HepG2 (cell line): Measurements from ENCODE around the gene AMZ1. TPM values are rescaled to one million over a fixed set of nuclear protein-coding genes. Genes with fewer than 3 reads are reported as not detected.
A peak's percentile ranks its signal among the peaks of the same experiment; 100 is the strongest.

Experiments used
- ARHGAP35 ChIP-seq: sonication (generic); formaldehyde crosslinking; IDR thresholded peaks from 2 replicates; pipeline ENCODE4 v1.9.0; 2022; ENCODE audit warnings: mild to moderate bottlenecking, inconsistent platforms, moderate library complexity, missing genetic modification reagents, borderline replicate concordance
- BHLHE40 ChIP-seq: IDR thresholded peaks from 2 replicates; pipeline ENCODE4 v1.6.1; 2011; ENCODE audit warnings: low read length, improper control_type of control experiment
- BORCS8-MEF2B ChIP-seq: sonication (generic); formaldehyde crosslinking; IDR thresholded peaks from 2 replicates; pipeline ENCODE4 v1.8.0; 2022; ENCODE audit warnings: mild to moderate bottlenecking, missing genetic modification reagents
- CBX5 ChIP-seq: sonication (generic); formaldehyde crosslinking; IDR thresholded peaks from 2 replicates; pipeline ENCODE4 v1.4.0; 2020; ENCODE audit warnings: missing genetic modification reagents, borderline replicate concordance
- CENPT ChIP-seq: sonication (generic); formaldehyde crosslinking; IDR thresholded peaks from 2 replicates; pipeline ENCODE4 v1.8.0; 2022; ENCODE audit warnings: low read depth, mild to moderate bottlenecking, moderate library complexity, missing genetic modification reagents
- HNF4A ChIP-seq: sonication (generic); formaldehyde crosslinking; IDR thresholded peaks from 2 replicates; pipeline ENCODE4 v1.4.0; 2020; ENCODE audit warnings: missing genetic modification reagents
- KAT8 ChIP-seq: IDR thresholded peaks from 2 replicates; pipeline ENCODE4 v1.6.1; 2016; ENCODE audit warnings: missing genetic modification reagents, missing compliant biosample characterization
- KLF6 ChIP-seq: IDR thresholded peaks from 2 replicates; pipeline ENCODE4 v1.8.0; 2016; ENCODE audit warnings: missing biosample characterization, missing genetic modification reagents
- LCORL ChIP-seq, 2 experiments: fragments of 450-650 bp in 1 of 2; sonication (generic) in 1 of 2; formaldehyde crosslinking in 1 of 2; IDR thresholded peaks; 2 replicates each; pipeline versions ENCODE4 v1.5.0 to v1.6.1; 2017 to 2020; ENCODE audit warnings: antibody characterized with exemption in 1 of 2, missing genetic modification reagents in 1 of 2
- MXD4 ChIP-seq: IDR thresholded peaks from 2 replicates; pipeline ENCODE4 v1.6.1; 2016; ENCODE audit warnings: mild to moderate bottlenecking, missing biosample characterization, missing genetic modification reagents
- NR2F6 ChIP-seq, 2 experiments: IDR thresholded peaks; 2 replicates each; pipeline ENCODE4 v1.6.1; 2016; ENCODE audit warnings: antibody characterized with exemption in 1 of 2, mild to moderate bottlenecking in 1 of 2
- SMC3 ChIP-seq: IDR thresholded peaks from 2 replicates; pipeline ENCODE4 v1.6.1; 2011; ENCODE audit warnings: low read length, improper control_type of control experiment
- SP1 ChIP-seq, 2 experiments: fragments of 450-650 bp in 1 of 2; sonication (generic) in 1 of 2; formaldehyde crosslinking in 1 of 2; IDR thresholded peaks; 2 replicates each; pipeline versions ENCODE4 v1.4.0 to v1.6.1; 2016 to 2020; ENCODE audit warnings: missing genetic modification reagents in 1 of 2
- SPEN ChIP-seq: sonication (generic); formaldehyde crosslinking; IDR thresholded peaks from 2 replicates; pipeline ENCODE4 v1.5.1; 2020; ENCODE audit warnings: low read depth, mild to moderate bottlenecking, missing genetic modification reagents
- ZNF460 ChIP-seq: sonication (generic); formaldehyde crosslinking; IDR thresholded peaks from 2 replicates; pipeline ENCODE4 v1.5.1; 2020; ENCODE audit warnings: missing genetic modification reagents, mild to moderate bottlenecking, borderline replicate concordance
- ZNF558 ChIP-seq: sonication (generic); formaldehyde crosslinking; IDR thresholded peaks from 2 replicates; pipeline ENCODE4 v1.9.0; 2022; ENCODE audit warnings: mild to moderate bottlenecking, missing genetic modification reagents, borderline replicate concordance
- ZNF678 ChIP-seq: sonication (generic); formaldehyde crosslinking; IDR thresholded peaks from 2 replicates; pipeline ENCODE4 v1.4.0; 2020; ENCODE audit warnings: mild to moderate bottlenecking, missing genetic modification reagents
- ZUFSP ChIP-seq: sonication (generic); formaldehyde crosslinking; IDR thresholded peaks from 2 replicates; pipeline ENCODE4 v1.9.0; 2021; ENCODE audit warnings: missing genetic modification reagents, mild to moderate bottlenecking, borderline replicate concordance
- polyA plus RNA-seq, 8 experiments: library from polyadenylated mRNA; depleted of rRNA in 3 of 8; stranded (reverse) in 7 of 8; unstranded in 1 of 8; fragments of >200 nt; fragmentation: Illumina TruSeq in 4 of 8; extraction: Trizol in 4 of 8; gene quantifications; 2 replicates each; pipeline versions ENCODE4 v1.2.1 to v1.2.3, GENCODE V29; 2011 to 2016; ENCODE audit warnings: low read depth in 4 of 8, missing spikeins in 1 of 8, mixed read lengths in 1 of 8; ENCODE audit not compliant: insufficient read depth in 1 of 8
- total RNA-seq, 5 experiments: library from RNA; depleted of rRNA; stranded (reverse); fragments of >200 nt; fragmentation: Illumina TruSeq; extraction: Trizol; gene quantifications; 2 replicates each; pipeline ENCODE4 v1.2.3, GENCODE V29; 2016; ENCODE audit warnings: low read depth in 1 of 5
- TF ChIP-seq, protein P1 (sequence below): sonication (generic); formaldehyde crosslinking; IDR thresholded peaks from 2 replicates; pipeline ENCODE4 v1.5.1; 2020; ENCODE audit warnings: missing genetic modification reagents, mild to moderate bottlenecking, borderline replicate concordance
- TF ChIP-seq, protein P2 (sequence below): sonication (generic); formaldehyde crosslinking; conservative IDR thresholded peaks from 2 replicates; pipeline ENCODE4 v1.8.0; 2022; ENCODE audit warnings: mild to moderate bottlenecking, moderate library complexity, missing genetic modification reagents
- TF ChIP-seq, protein P3 (sequence below): sonication (generic); formaldehyde crosslinking; IDR thresholded peaks from 2 replicates; pipeline ENCODE4 v1.4.0; 2020; ENCODE audit warnings: mild to moderate bottlenecking, low read depth, missing genetic modification reagents

The AMZ1 gene
- total and polyA plus RNA-seq, 2 of the 13 experiments (the other 11 are each of a cell fraction or from before 2014, with no cell fraction given) = 0.03 TPM; not detected in 1

DNA sequence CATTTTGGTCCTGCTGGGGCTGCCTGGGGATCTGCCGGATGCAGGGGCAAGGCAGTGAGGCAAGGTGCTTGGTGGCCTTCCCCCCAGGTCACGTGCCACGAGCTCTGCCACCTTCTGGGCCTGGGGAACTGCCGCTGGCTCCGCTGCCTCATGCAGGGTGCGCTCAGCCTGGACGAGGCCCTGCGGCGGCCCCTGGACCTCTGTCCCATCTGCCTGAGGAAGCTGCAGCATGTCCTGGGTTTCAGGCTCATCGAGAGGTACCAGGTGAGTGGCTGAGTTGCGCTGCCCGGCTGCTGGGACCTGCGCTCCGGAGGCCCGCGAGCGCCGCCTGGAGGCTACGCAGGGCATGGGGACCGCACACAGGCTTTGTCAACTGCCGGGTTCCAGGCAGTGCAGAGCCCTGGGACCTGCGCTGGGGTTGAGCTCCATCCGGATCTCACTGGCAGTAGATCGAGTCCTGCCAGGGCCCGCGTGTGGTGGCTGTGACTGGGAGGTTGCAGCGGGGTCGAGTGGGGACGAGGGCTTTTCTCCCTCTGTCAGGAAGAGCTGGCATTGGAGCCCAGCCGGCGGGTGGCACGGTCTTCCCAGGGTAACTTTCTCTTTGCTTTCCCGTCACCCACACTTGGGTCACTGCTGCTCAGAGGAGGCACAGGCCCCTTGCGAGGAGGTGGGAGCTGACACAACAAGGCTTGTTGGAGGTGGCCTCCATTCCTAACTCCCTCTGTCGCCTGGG is 21.7 kb downstream of the AMZ1 start (continued):
- TF ChIP-seq SPEN (CRISPR knock-in tag) (0 out of 2 replicates have a peak, but pooled peaks have one; percentile 30), KLF6 (CRISPR knock-in tag) (no peak), LCORL (IDR thresholded peaks at IDR 0.05) (no peak), LCORL (CRISPR knock-in tag; IDR thresholded peaks at IDR 0.05) (peak; percentile 42; the same call in 1 of the 2 replicates), BHLHE40 (peak; percentile 83), ZNF558 (0 out of 2 replicates have a peak, but pooled peaks have one; percentile 29), MXD4 (0 out of 2 replicates have a peak, but pooled peaks have one; percentile 68), ZNF460 (no peak), SMC3 (peak; percentile 45; the same call in 1 of the 2 replicates), ZUFSP (CRISPR knock-in tag) (no peak), NR2F6 (IDR thresholded peaks at IDR 0.05) (no peak), NR2F6 (CRISPR knock-in tag; IDR thresholded peaks at IDR 0.05) (peak; percentile 41; the same call in 1 of the 2 replicates), BORCS8-MEF2B (peak; percentile 40; the same call in 1 of the 2 replicates), ZNF678 (CRISPR knock-in tag) (no peak), CENPT (CRISPR knock-in tag) (no peak), ARHGAP35 (no peak), SP1 (IDR thresholded peaks at IDR 0.05) (no peak), SP1 (CRISPR knock-in tag; IDR thresholded peaks at IDR 0.05) (peak; percentile 30; the same call in 1 of the 2 replicates), KAT8 (CRISPR knock-in tag) (0 out of 2 replicates have a peak, but pooled peaks have one; percentile 48), CBX5 (peak; percentile 82; the same call in 1 of the 2 replicates), HNF4A (CRISPR knock-in tag) (no peak)
- TF ChIP-seq, protein P1, sequence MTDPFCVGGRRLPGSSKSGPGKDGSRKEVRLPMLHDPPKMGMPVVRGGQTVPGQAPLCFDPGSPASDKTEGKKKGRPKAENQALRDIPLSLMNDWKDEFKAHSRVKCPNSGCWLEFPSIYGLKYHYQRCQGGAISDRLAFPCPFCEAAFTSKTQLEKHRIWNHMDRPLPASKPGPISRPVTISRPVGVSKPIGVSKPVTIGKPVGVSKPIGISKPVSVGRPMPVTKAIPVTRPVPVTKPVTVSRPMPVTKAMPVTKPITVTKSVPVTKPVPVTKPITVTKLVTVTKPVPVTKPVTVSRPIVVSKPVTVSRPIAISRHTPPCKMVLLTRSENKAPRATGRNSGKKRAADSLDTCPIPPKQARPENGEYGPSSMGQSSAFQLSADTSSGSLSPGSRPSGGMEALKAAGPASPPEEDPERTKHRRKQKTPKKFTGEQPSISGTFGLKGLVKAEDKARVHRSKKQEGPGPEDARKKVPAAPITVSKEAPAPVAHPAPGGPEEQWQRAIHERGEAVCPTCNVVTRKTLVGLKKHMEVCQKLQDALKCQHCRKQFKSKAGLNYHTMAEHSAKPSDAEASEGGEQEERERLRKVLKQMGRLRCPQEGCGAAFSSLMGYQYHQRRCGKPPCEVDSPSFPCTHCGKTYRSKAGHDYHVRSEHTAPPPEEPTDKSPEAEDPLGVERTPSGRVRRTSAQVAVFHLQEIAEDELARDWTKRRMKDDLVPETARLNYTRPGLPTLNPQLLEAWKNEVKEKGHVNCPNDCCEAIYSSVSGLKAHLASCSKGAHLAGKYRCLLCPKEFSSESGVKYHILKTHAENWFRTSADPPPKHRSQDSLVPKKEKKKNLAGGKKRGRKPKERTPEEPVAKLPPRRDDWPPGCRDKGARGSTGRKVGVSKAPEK (CRISPR knock-in tag) = no peak
- TF ChIP-seq, protein P2, sequence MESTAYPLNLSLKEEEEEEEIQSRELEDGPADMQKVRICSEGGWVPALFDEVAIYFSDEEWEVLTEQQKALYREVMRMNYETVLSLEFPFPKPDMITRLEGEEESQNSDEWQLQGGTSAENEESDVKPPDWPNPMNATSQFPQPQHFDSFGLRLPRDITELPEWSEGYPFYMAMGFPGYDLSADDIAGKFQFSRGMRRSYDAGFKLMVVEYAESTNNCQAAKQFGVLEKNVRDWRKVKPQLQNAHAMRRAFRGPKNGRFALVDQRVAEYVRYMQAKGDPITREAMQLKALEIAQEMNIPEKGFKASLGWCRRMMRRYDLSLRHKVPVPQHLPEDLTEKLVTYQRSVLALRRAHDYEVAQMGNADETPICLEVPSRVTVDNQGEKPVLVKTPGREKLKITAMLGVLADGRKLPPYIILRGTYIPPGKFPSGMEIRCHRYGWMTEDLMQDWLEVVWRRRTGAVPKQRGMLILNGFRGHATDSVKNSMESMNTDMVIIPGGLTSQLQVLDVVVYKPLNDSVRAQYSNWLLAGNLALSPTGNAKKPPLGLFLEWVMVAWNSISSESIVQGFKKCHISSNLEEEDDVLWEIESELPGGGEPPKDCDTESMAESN (CRISPR knock-in tag) = peak; percentile 57; the same call in 1 of the 2 replicates
- TF ChIP-seq, protein P3, sequence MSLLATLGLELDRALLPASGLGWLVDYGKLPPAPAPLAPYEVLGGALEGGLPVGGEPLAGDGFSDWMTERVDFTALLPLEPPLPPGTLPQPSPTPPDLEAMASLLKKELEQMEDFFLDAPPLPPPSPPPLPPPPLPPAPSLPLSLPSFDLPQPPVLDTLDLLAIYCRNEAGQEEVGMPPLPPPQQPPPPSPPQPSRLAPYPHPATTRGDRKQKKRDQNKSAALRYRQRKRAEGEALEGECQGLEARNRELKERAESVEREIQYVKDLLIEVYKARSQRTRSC (CRISPR knock-in tag) = no peak
